WTC11 (cell line): ENCODE measurements around the gene SEMA4D. TPM values are rescaled to one million over a fixed set of nuclear protein-coding genes. Genes with fewer than 3 reads are reported as not detected.

ENCODE experiments used
- ATAC-seq: fragments of 200-7000 bp; cut with Tn5 transposase; 2 replicates; pipeline ENCODE4 v1.10.0; 2021; ENCODE audit warnings: mild to moderate bottlenecking, moderate library complexity
- CTCF ChIA-PET: fragments of 300-600 bp; sonication (Branson Sonifier 250); formaldehyde crosslinking; loops from one replicate; lab custom pipeline; 2021; ENCODE audit warnings: antibody characterized with exemption; lab: Charles Lee
- POLR2A ChIA-PET: fragments of 350-600 bp; sonication (Branson Sonifier 250); formaldehyde crosslinking; loops from one replicate; lab custom pipeline; 2021; ENCODE audit warnings: antibody characterized with exemption; lab: Charles Lee
- DNase-seq: peaks from one replicate; pipeline ENCODE4 v3.0.0; 2021; ENCODE audit warnings: low spot score
- H3K27ac Mint-ChIP-seq: 2 replicates; pipeline ENCODE4 v1.8.0; 2021; ENCODE audit warnings: mixed read lengths
- H3K27me3 Mint-ChIP-seq: 2 replicates; pipeline ENCODE4 v1.8.0; 2021; ENCODE audit warnings: low read depth, mild to moderate bottlenecking, moderate library complexity, mixed read lengths
- H3K36me3 Mint-ChIP-seq: 2 replicates; pipeline ENCODE4 v1.8.0; 2021; ENCODE audit warnings: mixed read lengths
- H3K4me1 Mint-ChIP-seq: 2 replicates; pipeline ENCODE4 v1.8.0; 2022; ENCODE audit warnings: mixed read lengths
- H3K4me3 Mint-ChIP-seq: 2 replicates; pipeline ENCODE4 v1.8.0; 2021; ENCODE audit warnings: mild to moderate bottlenecking, moderate library complexity, mixed read lengths
- H3K9me3 Mint-ChIP-seq: 2 replicates; pipeline ENCODE4 v1.8.0; 2021; ENCODE audit warnings: mixed read lengths
- ATF1 ChIP-seq: sonication (generic); formaldehyde crosslinking; IDR thresholded peaks from 2 replicates; pipeline ENCODE4 v1.8.1; 2023; ENCODE audit warnings: mild to moderate bottlenecking, moderate library complexity, missing genetic modification reagents
- E2F5 ChIP-seq: sonication (generic); formaldehyde crosslinking; IDR thresholded peaks from 2 replicates; pipeline ENCODE4 v1.8.1; 2022; ENCODE audit warnings: mild to moderate bottlenecking, moderate library complexity, missing genetic modification reagents
- GTF2I ChIP-seq: fragments of 250-450 bp; sonication (Bioruptor Pico); conservative IDR thresholded peaks from 2 replicates; pipeline ENCODE4 v1.4.0; 2021; ENCODE audit warnings: mild to moderate bottlenecking
- JUN ChIP-seq: sonication (generic); formaldehyde crosslinking; IDR thresholded peaks from 2 replicates; pipeline ENCODE4 v1.8.0; 2023; ENCODE audit warnings: mild to moderate bottlenecking, missing genetic modification reagents
- NFATC4 ChIP-seq: fragments of 250-450 bp; sonication (Bioruptor Pico); IDR thresholded peaks from 2 replicates; pipeline ENCODE4 v1.9.0; 2021; ENCODE audit warnings: mild to moderate bottlenecking
- PRRX2 ChIP-seq: fragments of 250-450 bp; sonication (Bioruptor Pico); IDR thresholded peaks from 2 replicates; pipeline ENCODE4 v1.8.0; 2021; ENCODE audit warnings: mild to moderate bottlenecking
- RORB ChIP-seq: fragments of 250-450 bp; sonication (Bioruptor Pico); IDR thresholded peaks from 2 replicates; pipeline ENCODE4 v1.9.0; 2021; ENCODE audit warnings: mild to moderate bottlenecking
- SMAD4 ChIP-seq: sonication (generic); formaldehyde crosslinking; IDR thresholded peaks from 2 replicates; pipeline ENCODE4 v1.8.0; 2022; ENCODE audit warnings: mild to moderate bottlenecking, missing genetic modification reagents
- SOX15 ChIP-seq: fragments of 250-450 bp; sonication (Bioruptor Pico); IDR thresholded peaks from 2 replicates; pipeline ENCODE4 v1.9.0; 2021; ENCODE audit warnings: mild to moderate bottlenecking
- ZNF219 ChIP-seq: sonication (generic); formaldehyde crosslinking; IDR thresholded peaks from 2 replicates; pipeline ENCODE4 v1.8.0; 2023; ENCODE audit warnings: missing genetic modification reagents, mild to moderate bottlenecking, borderline replicate concordance
- ZNF232 ChIP-seq: sonication (generic); formaldehyde crosslinking; IDR thresholded peaks from 2 replicates; pipeline ENCODE4 v1.8.0; 2022; ENCODE audit warnings: mild to moderate bottlenecking, missing genetic modification reagents
- ZNF671 ChIP-seq: fragments of 250-450 bp; sonication (Bioruptor Pico); IDR thresholded peaks from 2 replicates; pipeline ENCODE4 v1.8.0; 2021; ENCODE audit warnings: mild to moderate bottlenecking
- total RNA-seq: library from RNA; stranded (reverse); gene quantifications from 3 replicates; pipeline ENCODE4 v1.2.3, GENCODE V29; 2021
- TF ChIP-seq, protein P1 (sequence below): sonication (generic); formaldehyde crosslinking; IDR thresholded peaks from 2 replicates; pipeline ENCODE4 v1.8.0; 2022; ENCODE audit warnings: missing genetic modification reagents
- TF ChIP-seq, protein P2 (sequence below): sonication (generic); formaldehyde crosslinking; conservative IDR thresholded peaks from 2 replicates; pipeline ENCODE4 v1.8.1; 2023; ENCODE audit warnings: mild to moderate bottlenecking, low read depth, missing genetic modification reagents, moderate library complexity
- TF ChIP-seq, protein P3 (sequence below): sonication (generic); formaldehyde crosslinking; IDR thresholded peaks from 2 replicates; pipeline ENCODE4 v1.8.1; 2023; ENCODE audit warnings: mild to moderate bottlenecking, moderate library complexity, missing genetic modification reagents
- TF ChIP-seq, protein P4 (sequence below): sonication (generic); formaldehyde crosslinking; IDR thresholded peaks from 2 replicates; pipeline ENCODE4 v1.8.0; 2022; ENCODE audit warnings: mild to moderate bottlenecking, missing genetic modification reagents

The SEMA4D gene
- total RNA-seq, 1 experiment from 2014 or later: 67.8 TPM

DNA sequence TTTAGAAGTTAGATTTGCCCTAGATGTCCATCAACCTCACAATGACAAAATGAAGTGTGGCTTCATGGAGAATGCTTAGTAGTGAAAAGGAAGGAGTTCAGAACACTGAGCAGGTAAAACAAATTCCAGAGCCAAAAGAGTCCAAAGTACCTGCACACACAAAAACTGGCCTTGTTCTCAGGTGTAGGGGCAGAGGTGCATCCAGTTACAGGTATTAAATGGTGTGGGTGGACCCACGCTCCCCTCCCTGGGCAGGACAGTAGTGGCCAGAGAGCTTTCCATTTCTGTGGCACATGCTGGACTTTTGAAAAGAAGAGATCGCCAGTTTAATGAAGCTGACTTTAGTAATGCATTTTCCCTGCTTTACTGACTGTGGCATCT lies 132.4 kb downstream of the SEMA4D start:
- no peaks in the 10 kb centered on the region for H3K27me3 Mint-ChIP-seq
- DNase-seq (no peak), ATAC-seq (no peak)
- ChIA-PET POLR2A (no interaction called here), CTCF (no interaction called here)
- TF ChIP-seq ZNF671 (CRISPR knock-in tag) (no peak), E2F5 (no peak), SOX15 (CRISPR knock-in tag) (no peak), GTF2I (CRISPR knock-in tag) (no peak), JUN (no peak)
- H3K4me3 Mint-ChIP-seq: no peak overlapping the region
- no peak overlapping the region for H3K27ac Mint-ChIP-seq
- H3K36me3 Mint-ChIP-seq: peaks cover 13% of the 10 kb centered on the region
- no peaks in the 10 kb centered on the region for H3K4me1 Mint-ChIP-seq
- no peaks in the 10 kb centered on the region for H3K9me3 Mint-ChIP-seq

DNA sequence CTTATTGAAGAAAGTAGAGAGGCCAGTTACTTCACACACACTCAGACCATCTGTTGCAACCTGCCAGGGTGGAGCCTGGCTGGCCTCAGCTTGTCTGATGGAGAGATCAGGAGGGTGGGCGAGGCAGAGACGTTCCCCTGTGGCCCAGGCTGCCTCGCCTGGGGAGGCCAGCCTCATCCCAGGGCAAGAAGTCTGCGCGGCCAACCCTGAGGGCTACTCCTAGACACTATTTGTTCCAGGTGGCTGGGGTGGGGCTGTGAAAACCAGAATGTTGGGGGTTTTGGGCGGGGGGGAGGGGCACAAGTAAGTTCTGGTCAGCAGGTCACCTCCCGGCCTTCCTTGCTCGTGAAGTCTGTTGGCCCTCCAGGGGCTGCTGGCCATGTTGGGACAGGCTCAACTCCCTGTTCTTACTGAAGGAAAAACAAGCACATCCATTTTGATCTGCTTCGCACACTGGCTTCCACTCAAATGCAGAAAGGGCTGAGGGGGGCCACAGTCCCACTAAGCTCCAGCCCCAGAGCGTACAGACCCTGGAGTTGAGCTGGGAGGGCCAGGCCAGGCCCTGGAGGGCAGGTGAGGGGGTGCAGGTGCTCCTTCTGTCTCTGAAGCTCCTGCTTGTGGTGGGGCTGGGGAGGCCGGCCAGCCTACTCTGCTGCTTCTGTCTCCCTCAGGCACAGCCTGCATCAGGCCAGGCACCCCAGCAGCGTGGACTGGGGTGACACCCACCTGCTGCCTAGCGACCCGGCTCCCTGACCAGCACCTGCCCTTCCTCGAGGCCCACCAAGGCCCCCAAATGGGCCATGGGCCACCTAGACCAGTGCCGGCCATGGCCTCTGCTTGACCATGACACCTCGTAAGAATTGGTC lies 133.0 kb downstream of the SEMA4D start:
- POLR2A ChIA-PET: no interaction called here
- DNase-seq (no peak), ATAC-seq (peak; percentile 19; the same call in 1 of the 2 replicates)
- CTCF ChIA-PET: no interaction called here
- peaks cover 18% of the 10 kb centered on the region for H3K36me3 Mint-ChIP-seq
- TF ChIP-seq, protein P1, sequence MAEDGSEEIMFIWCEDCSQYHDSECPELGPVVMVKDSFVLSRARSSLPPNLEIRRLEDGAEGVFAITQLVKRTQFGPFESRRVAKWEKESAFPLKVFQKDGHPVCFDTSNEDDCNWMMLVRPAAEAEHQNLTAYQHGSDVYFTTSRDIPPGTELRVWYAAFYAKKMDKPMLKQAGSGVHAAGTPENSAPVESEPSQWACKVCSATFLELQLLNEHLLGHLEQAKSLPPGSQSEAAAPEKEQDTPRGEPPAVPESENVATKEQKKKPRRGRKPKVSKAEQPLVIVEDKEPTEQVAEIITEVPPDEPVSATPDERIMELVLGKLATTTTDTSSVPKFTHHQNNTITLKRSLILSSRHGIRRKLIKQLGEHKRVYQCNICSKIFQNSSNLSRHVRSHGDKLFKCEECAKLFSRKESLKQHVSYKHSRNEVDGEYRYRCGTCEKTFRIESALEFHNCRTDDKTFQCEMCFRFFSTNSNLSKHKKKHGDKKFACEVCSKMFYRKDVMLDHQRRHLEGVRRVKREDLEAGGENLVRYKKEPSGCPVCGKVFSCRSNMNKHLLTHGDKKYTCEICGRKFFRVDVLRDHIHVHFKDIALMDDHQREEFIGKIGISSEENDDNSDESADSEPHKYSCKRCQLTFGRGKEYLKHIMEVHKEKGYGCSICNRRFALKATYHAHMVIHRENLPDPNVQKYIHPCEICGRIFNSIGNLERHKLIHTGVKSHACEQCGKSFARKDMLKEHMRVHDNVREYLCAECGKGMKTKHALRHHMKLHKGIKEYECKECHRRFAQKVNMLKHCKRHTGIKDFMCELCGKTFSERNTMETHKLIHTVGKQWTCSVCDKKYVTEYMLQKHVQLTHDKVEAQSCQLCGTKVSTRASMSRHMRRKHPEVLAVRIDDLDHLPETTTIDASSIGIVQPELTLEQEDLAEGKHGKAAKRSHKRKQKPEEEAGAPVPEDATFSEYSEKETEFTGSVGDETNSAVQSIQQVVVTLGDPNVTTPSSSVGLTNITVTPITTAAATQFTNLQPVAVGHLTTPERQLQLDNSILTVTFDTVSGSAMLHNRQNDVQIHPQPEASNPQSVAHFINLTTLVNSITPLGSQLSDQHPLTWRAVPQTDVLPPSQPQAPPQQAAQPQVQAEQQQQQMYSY (CRISPR knock-in tag): no peak
- TF ChIP-seq ZNF232 (CRISPR knock-in tag) (no peak), NFATC4 (CRISPR knock-in tag) (no peak)
- TF ChIP-seq, protein P2, sequence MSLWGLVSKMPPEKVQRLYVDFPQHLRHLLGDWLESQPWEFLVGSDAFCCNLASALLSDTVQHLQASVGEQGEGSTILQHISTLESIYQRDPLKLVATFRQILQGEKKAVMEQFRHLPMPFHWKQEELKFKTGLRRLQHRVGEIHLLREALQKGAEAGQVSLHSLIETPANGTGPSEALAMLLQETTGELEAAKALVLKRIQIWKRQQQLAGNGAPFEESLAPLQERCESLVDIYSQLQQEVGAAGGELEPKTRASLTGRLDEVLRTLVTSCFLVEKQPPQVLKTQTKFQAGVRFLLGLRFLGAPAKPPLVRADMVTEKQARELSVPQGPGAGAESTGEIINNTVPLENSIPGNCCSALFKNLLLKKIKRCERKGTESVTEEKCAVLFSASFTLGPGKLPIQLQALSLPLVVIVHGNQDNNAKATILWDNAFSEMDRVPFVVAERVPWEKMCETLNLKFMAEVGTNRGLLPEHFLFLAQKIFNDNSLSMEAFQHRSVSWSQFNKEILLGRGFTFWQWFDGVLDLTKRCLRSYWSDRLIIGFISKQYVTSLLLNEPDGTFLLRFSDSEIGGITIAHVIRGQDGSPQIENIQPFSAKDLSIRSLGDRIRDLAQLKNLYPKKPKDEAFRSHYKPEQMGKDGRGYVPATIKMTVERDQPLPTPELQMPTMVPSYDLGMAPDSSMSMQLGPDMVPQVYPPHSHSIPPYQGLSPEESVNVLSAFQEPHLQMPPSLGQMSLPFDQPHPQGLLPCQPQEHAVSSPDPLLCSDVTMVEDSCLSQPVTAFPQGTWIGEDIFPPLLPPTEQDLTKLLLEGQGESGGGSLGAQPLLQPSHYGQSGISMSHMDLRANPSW: no peak
- no peaks in the 10 kb centered on the region for H3K9me3 Mint-ChIP-seq
- H3K27ac Mint-ChIP-seq: 0 out of 2 replicates have a peak overlapping the region, but pooled peaks have one; percentile 45
- no peaks in the 10 kb centered on the region for H3K4me1 Mint-ChIP-seq
- H3K27me3 Mint-ChIP-seq: no peaks in the 10 kb centered on the region
- H3K4me3 Mint-ChIP-seq: no peak overlapping the region

- POLR2A ChIA-PET: no interaction called here
- no peaks in the 10 kb centered on the region for H3K27me3 Mint-ChIP-seq
- CTCF ChIA-PET: interaction anchor here (1.1 kb wide), 1 partner anchor 230 kb away, joined by 5 read pairs; no protein-coding TSS in a partner anchor
Measured at GRCh38 chr9:89363921-89364665, 133.8 kb downstream of the SEMA4D start.

DNA sequence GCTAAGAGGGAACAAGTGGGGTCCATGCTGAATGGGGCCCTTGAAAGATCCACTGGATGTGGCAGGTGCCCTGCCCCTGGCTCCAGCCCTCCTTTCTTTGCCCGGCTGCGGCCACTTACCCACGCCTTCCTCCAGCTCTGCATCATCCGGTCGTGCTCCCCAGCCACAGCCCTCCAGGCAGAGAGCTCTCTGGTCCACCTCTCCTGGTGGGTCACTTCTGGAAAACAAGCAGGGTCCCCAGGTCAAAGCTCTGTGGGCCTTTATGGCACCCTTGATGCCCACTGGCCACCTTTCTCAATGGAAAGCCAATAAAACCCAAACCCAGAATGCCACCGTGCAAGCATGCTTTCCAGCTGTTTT lies 134.6 kb downstream of the SEMA4D start:
- POLR2A ChIA-PET: no interaction called here
- H3K36me3 Mint-ChIP-seq: peaks cover 32% of the 10 kb centered on the region
- no peaks in the 10 kb centered on the region for H3K9me3 Mint-ChIP-seq
- no peak for DNase-seq
- H3K4me1 Mint-ChIP-seq: no peaks in the 10 kb centered on the region
- H3K27ac Mint-ChIP-seq: no peak overlapping the region; the same call in 1 of the 2 replicates
- no peak for ATAC-seq
- CTCF ChIA-PET: interaction anchor here (1.1 kb wide), 1 partner anchor 230 kb away, joined by 5 read pairs; no protein-coding TSS in a partner anchor
- H3K27me3 Mint-ChIP-seq: no peaks in the 10 kb centered on the region
- no peak overlapping the region; the same call in 1 of the 2 replicates for H3K4me3 Mint-ChIP-seq
- no peak for TF ChIP-seq ZNF219 (CRISPR knock-in tag)
- TF ChIP-seq, protein P3, sequence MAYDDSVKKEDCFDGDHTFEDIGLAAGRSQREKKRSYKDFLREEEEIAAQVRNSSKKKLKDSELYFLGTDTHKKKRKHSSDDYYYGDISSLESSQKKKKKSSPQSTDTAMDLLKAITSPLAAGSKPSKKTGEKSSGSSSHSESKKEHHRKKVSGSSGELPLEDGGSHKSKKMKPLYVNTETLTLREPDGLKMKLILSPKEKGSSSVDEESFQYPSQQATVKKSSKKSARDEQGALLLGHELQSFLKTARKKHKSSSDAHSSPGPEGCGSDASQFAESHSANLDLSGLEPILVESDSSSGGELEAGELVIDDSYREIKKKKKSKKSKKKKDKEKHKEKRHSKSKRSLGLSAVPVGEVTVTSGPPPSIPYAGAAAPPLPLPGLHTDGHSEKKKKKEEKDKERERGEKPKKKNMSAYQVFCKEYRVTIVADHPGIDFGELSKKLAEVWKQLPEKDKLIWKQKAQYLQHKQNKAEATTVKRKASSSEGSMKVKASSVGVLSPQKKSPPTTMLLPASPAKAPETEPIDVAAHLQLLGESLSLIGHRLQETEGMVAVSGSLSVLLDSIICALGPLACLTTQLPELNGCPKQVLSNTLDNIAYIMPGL (CRISPR knock-in tag): no peak
- TF ChIP-seq, protein P4, sequence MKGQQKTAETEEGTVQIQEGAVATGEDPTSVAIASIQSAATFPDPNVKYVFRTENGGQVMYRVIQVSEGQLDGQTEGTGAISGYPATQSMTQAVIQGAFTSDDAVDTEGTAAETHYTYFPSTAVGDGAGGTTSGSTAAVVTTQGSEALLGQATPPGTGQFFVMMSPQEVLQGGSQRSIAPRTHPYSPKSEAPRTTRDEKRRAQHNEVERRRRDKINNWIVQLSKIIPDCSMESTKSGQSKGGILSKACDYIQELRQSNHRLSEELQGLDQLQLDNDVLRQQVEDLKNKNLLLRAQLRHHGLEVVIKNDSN (CRISPR knock-in tag): no peak
- no peak for TF ChIP-seq SMAD4
- no peak for TF ChIP-seq ATF1 (CRISPR knock-in tag)
- TF ChIP-seq RORB: no peak

More at GRCh38 chr9:89363921-89364665, 133.8 kb downstream of the SEMA4D start:
- no peak overlapping the region for H3K4me3 Mint-ChIP-seq
- ATAC-seq (no peak), DNase-seq (no peak)
- no peaks in the 10 kb centered on the region for H3K9me3 Mint-ChIP-seq
- H3K36me3 Mint-ChIP-seq: peaks cover 24% of the 10 kb centered on the region
- 0 out of 2 replicates have a peak overlapping the region, but pooled peaks have one; percentile 45 for H3K27ac Mint-ChIP-seq
- TF ChIP-seq PRRX2 (CRISPR knock-in tag): 0 out of 2 replicates have a peak, but pooled peaks have one; percentile 15
- no peak for TF ChIP-seq ZNF671 (CRISPR knock-in tag)
- H3K4me1 Mint-ChIP-seq: no peaks in the 10 kb centered on the region
